NB4 (cell line): ENCODE results near the gene RGS14.

ENCODE experiments used
- DNase-seq: peaks from one replicate; pipeline ENCODE4 v3.0.0; 2010; ENCODE audit warnings: low read depth
- H3K4me3 ChIP-seq: one replicate; pipeline ENCODE4 v1.5.1; 2011; ENCODE audit warnings: mild to moderate bottlenecking, low read depth, low read length, moderate library complexity
- CTCF ChIP-seq: IDR thresholded peaks from one replicate; pipeline ENCODE4 v1.5.1; 2012; ENCODE audit warnings: low read depth, low read length
- MAX ChIP-seq: IDR thresholded peaks from 2 replicates; pipeline ENCODE4 v1.6.1; 2011; ENCODE audit warnings: low read depth, low read length
- MYC ChIP-seq: IDR thresholded peaks from 2 replicates; pipeline ENCODE4 v1.6.1; 2011; ENCODE audit warnings: low read depth, low read length
- POLR2A ChIP-seq: IDR thresholded peaks from 2 replicates; pipeline ENCODE4 v1.6.1; 2011; ENCODE audit warnings: mild to moderate bottlenecking; ENCODE audit not compliant: insufficient read length; ENCODE audit errors: extremely low read depth

RGS14 gene

GRCh38 chr5:177357459-177358351, at the start of gene RGS14:
RGS14 (plus strand) TSS chr5:177357924; CDS start chr5:177358025, 101 bp downstream.
- TF ChIP-seq MYC (peak; percentile 86), CTCF (no peak), MAX (peak; percentile 61), POLR2A (peak; percentile 59)
- peak; percentile 91 for DNase-seq
- peak within 1 kb of the TSS; percentile 81 for H3K4me3 ChIP-seq

- no peak for DNase-seq
- H3K4me3 ChIP-seq = no peak overlapping the region
- TF ChIP-seq MAX = no peak
- no peak for TF ChIP-seq MYC
- no peak for TF ChIP-seq CTCF
- no peak for TF ChIP-seq POLR2A
Observed at GRCh38 chr5:177308740-177309139, 49.0 kb upstream of the RGS14 start.

GRCh38 chr5:177309351-177310191, 48.2 kb upstream of the RGS14 start:
- DNase-seq = peak; percentile 81
- TF ChIP-seq MAX (no peak), CTCF (peak; percentile 84), MYC (no peak)
- no peak overlapping the region for H3K4me3 ChIP-seq

GRCh38 chr5:177310332-177310731, 47.4 kb upstream of the RGS14 start:
- no peak for DNase-seq
- peak overlapping the region; percentile 74 for H3K4me3 ChIP-seq
- TF ChIP-seq CTCF = no peak
- no peak for TF ChIP-seq POLR2A
- TF ChIP-seq MYC = no peak
- no peak for TF ChIP-seq MAX

GRCh38 chr5:177310757-177311391, 46.9 kb upstream of the RGS14 start:
- peak overlapping the region; percentile 74 for H3K4me3 ChIP-seq
- peak; percentile 81 for DNase-seq
- TF ChIP-seq MYC (peak; percentile 25; the same call in 1 of the 2 replicates), POLR2A (no peak), MAX (peak; percentile 48), CTCF (no peak)
